Endothelial cell of coronary artery (primary cell): ENCODE results near the gene AFF4. TPM values are rescaled to one million over a fixed set of nuclear protein-coding genes. Genes with fewer than 3 reads are reported as not detected.

Experiments used
- total RNA-seq: library from RNA; depleted of rRNA; stranded (reverse); fragments of >200 nt; gene quantifications from 2 replicates; pipeline ENCODE4 v1.2.3, GENCODE V29; 2014

Gene AFF4
- total RNA-seq, result 30.4 and 34.4 TPM in 2 replicates

GRCh38 chr5:132963171-132964104 lies at the start of gene AFF4:
TSS of gene AFF4 (minus strand) at chr5:132963634. CDS start at chr5:132937189, 26,445 bp downstream.

GRCh38 chr5:132873119-132873929 lies 90.1 kb downstream of the AFF4 start, which contains the start of gene LEAP2:
TSS of gene LEAP2 (plus strand) at chr5:132873668. CDS start at chr5:132873695, 27 bp downstream.

GRCh38 chr5:132866342-132867045 lies 96.9 kb downstream of the AFF4 start, which contains the start of the genes GDF9 and UQCRQ:
TSS of gene GDF9 (minus strand) at chr5:132866469. CDS start at chr5:132864533, 1,936 bp downstream.
TSS of gene UQCRQ (plus strand) at chr5:132866642. CDS start at chr5:132866882, 240 bp downstream.

GRCh38 chr5:132830436-132831094 lies 132.9 kb downstream of the AFF4 start, which contains the start of gene SHROOM1:
TSS of gene SHROOM1 (minus strand) at chr5:132830647. CDS start at chr5:132826140, 4,507 bp downstream.

Other genes starting within 250 kb of the AFF4 start
- 10.4 and 13.2 TPM in 2 replicates for gene KIF3A, start 226.1 kb downstream of the AFF4 start, total RNA-seq
- gene CCNI2, start 216.2 kb downstream of the AFF4 start, total RNA-seq, result not detected in 2 replicates
- 44.6 and 61.6 TPM in 2 replicates for gene SEPTIN8, start 186.4 kb downstream of the AFF4 start, total RNA-seq
- gene SOWAHA, start 150.3 kb downstream of the AFF4 start, total RNA-seq, result not detected in 2 replicates
- gene SHROOM1, start 133.0 kb downstream of the AFF4 start, total RNA-seq, result 4.2 and 4.3 TPM in 2 replicates
- under 0.01 and 0.09 TPM in 2 replicates for gene GDF9, start 97.2 kb downstream of the AFF4 start, total RNA-seq
- gene UQCRQ, start 97.0 kb downstream of the AFF4 start, total RNA-seq, result 84.6 and 115 TPM in 2 replicates
- 0.09 and 0.19 TPM in 2 replicates for gene LEAP2, start 90.0 kb downstream of the AFF4 start, total RNA-seq
- gene ZCCHC10, start 62.9 kb upstream of the AFF4 start, total RNA-seq, result 9.9 and 15.6 TPM in 2 replicates
- 110 and 115 TPM in 2 replicates for gene HSPA4, start 88.4 kb upstream of the AFF4 start, total RNA-seq